Thoracic aorta (tissue), 2 donors: ENCODE results near the gene UCKL1. TPM values are rescaled to one million over a fixed set of nuclear protein-coding genes. Genes with fewer than 3 reads are reported as not detected.

ENCODE experiments used
- ATAC-seq: fragments of 150-250 bp; one replicate; pipeline ENCODE4 v1.8.0; 2017; ENCODE audit warnings: low read depth; ENCODE audit not compliant: insufficient number of reproducible peaks, low FRiP score
- DNase-seq: peaks from one replicate; pipeline ENCODE4 v3.0.0-alpha.2; 2020; ENCODE audit warnings: low spot score
- H3K27ac ChIP-seq, 2 donors: fragments of 200-600 bp; sonication (generic); 1 replicate in 1 of 2; 2 replicates in 1 of 2; pipeline ENCODE4 v1.5.1; 2016; ENCODE audit warnings: mild to moderate bottlenecking in 2 of 2, moderate library complexity in 2 of 2
- H3K27me3 ChIP-seq: fragments of 200-600 bp; sonication (generic); replicated peaks from 2 replicates; pipeline ENCODE4 v1.6.0; 2016; ENCODE audit warnings: mild to moderate bottlenecking; ENCODE audit not compliant: insufficient read depth
- H3K36me3 ChIP-seq: fragments of 200-600 bp; sonication (generic); one replicate; pipeline ENCODE4 v1.5.1; 2016
- H3K4me1 ChIP-seq, 2 donors: fragments of 200-600 bp; sonication (generic); 1 replicate in 1 of 2; 2 replicates in 1 of 2; pipeline versions ENCODE4 v1.5.1 to v1.6.0; 2016; ENCODE audit warnings: low read depth in 2 of 2, mild to moderate bottlenecking in 1 of 2; ENCODE audit not compliant: control insufficient read depth in 1 of 2
- H3K4me3 ChIP-seq: fragments of 200-600 bp; sonication (generic); 2 replicates; pipeline ENCODE4 v1.5.1; 2016; ENCODE audit warnings: mild to moderate bottlenecking
- H3K9me3 ChIP-seq: fragments of 200-600 bp; sonication (generic); 2 replicates; pipeline ENCODE4 v1.5.1; 2016
- total RNA-seq, 2 donors: library from RNA; depleted of rRNA; stranded (reverse); fragments of >200 nt; gene quantifications; one replicate each; pipeline versions ENCODE4 v1.1.0 to v1.2.3, GENCODE V29; 2016
- TF ChIP-seq, protein P1 (sequence below): fragments of 200-600 bp; sonication (generic); IDR thresholded peaks from one replicate; pipeline ENCODE4 v1.5.1; 2019; ENCODE audit warnings: antibody characterized with exemption

Gene UCKL1
- total RNA-seq, 2 donors from 2014 or later = 27.3 to 40.5 TPM

GRCh38 chr20:63939061-63939935 is 16.9 kb downstream of the UCKL1 start:
- no peak for ATAC-seq
- Histone ChIP-seq H3K4me1 (no peaks in the 10 kb centered on the region), H3K9me3 (no peaks in the 10 kb centered on the region), H3K27me3 (no peaks in the 10 kb centered on the region), H3K27ac (no peak overlapping the region), H3K4me3 (no peak overlapping the region), H3K36me3 (peaks cover 38% of the 10 kb centered on the region)
- TF ChIP-seq, protein P1, sequence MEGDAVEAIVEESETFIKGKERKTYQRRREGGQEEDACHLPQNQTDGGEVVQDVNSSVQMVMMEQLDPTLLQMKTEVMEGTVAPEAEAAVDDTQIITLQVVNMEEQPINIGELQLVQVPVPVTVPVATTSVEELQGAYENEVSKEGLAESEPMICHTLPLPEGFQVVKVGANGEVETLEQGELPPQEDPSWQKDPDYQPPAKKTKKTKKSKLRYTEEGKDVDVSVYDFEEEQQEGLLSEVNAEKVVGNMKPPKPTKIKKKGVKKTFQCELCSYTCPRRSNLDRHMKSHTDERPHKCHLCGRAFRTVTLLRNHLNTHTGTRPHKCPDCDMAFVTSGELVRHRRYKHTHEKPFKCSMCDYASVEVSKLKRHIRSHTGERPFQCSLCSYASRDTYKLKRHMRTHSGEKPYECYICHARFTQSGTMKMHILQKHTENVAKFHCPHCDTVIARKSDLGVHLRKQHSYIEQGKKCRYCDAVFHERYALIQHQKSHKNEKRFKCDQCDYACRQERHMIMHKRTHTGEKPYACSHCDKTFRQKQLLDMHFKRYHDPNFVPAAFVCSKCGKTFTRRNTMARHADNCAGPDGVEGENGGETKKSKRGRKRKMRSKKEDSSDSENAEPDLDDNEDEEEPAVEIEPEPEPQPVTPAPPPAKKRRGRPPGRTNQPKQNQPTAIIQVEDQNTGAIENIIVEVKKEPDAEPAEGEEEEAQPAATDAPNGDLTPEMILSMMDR = no peak
- DNase-seq = no peak

DNA sequence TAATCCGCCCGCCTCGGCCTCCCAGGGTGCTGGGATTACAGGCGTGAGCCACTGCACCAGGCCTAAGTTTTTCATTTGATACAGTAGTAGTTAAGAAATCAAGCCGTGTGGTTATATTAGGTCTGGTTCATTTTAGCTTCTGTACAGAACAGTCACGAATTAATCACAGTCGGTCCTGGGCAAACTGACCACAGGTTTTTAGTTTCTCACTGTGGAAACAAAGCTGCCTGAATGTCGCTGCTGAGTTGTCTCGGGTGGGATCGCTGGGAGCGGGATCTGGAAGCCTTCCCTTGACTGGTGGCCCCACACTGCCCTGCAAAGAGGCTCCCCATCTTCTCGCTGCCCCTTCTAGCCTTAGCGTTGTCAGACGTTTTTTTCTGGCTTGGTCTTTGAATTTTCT is 18.6 kb downstream of the UCKL1 start:
- no peak for ATAC-seq
- H3K36me3 ChIP-seq = peaks cover 24% of the 10 kb centered on the region
- H3K4me1 ChIP-seq = no peaks in the 10 kb centered on the region
- no peaks in the 10 kb centered on the region for H3K27me3 ChIP-seq
- TF ChIP-seq, protein P1 = no peak
- no peak for DNase-seq
- H3K4me3 ChIP-seq = no peak overlapping the region
- no peaks in the 10 kb centered on the region for H3K9me3 ChIP-seq
- no peak overlapping the region for H3K27ac ChIP-seq

DNA sequence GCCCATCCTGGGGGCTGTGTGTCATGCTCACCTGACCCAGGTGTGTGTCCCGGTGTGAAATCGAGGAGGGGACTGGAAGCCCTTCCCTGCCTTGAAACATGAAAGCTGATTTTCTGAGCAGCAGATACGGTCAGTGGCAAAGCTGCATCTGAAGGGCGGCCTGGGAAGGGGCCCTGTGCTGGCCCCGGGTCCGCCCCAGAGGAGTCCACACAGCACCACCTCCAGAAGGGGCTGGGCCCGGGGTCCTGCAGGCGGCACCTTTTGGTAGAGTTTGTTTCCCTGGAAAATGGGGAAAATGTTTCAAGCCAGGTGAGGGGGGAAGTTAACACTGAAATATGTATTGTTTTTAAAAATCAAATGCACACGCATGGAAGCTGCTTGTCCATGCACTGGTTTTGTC is 20.8 kb downstream of the UCKL1 start:
- Histone ChIP-seq H3K4me1 (no peaks in the 10 kb centered on the region), H3K4me3 (no peak overlapping the region), H3K36me3 (peaks cover 35% of the 10 kb centered on the region), H3K9me3 (no peaks in the 10 kb centered on the region), H3K27me3 (no peaks in the 10 kb centered on the region), H3K27ac (no peak overlapping the region)
- DNase-seq (no peak), ATAC-seq (no peak)
- TF ChIP-seq, protein P1 = no peak

GRCh38 chr20:63934271-63935068 is 21.7 kb downstream of the UCKL1 start:
- ATAC-seq (no peak), DNase-seq (no peak)
- peaks cover 38% of the 10 kb centered on the region for H3K36me3 ChIP-seq
- no peak overlapping the region for H3K27ac ChIP-seq
- H3K27me3 ChIP-seq = no peaks in the 10 kb centered on the region
- no peak overlapping the region for H3K4me3 ChIP-seq
- H3K9me3 ChIP-seq = no peaks in the 10 kb centered on the region
- TF ChIP-seq, protein P1 = no peak
- H3K4me1 ChIP-seq = no peaks in the 10 kb centered on the region

- DNase-seq = no peak
- Histone ChIP-seq H3K27ac (no peak overlapping the region), H3K4me1 (no peaks in the 10 kb centered on the region), H3K27me3 (no peaks in the 10 kb centered on the region), H3K36me3 (peaks cover 46% of the 10 kb centered on the region), H3K4me3 (no peak overlapping the region), H3K9me3 (no peaks in the 10 kb centered on the region)
- TF ChIP-seq, protein P1 = no peak
- no peak for ATAC-seq
These were observed 22.6 kb downstream of the UCKL1 start for GRCh38 chr20:63933646-63934045.
